Fibroblast of pulmonary artery (primary cell): ENCODE results near the gene NUP188.

Experiments used
- DNase-seq: peaks from one replicate; pipeline ENCODE4 v3.0.0-alpha.2; 2010; ENCODE audit warnings: low read depth
- H3K4me3 ChIP-seq: replicated peaks from 2 replicates; pipeline ENCODE4 v1.5.1; 2011; ENCODE audit warnings: low read depth, mild to moderate bottlenecking, control low read depth, low read length, moderate library complexity
- TF ChIP-seq, protein P1 (sequence below): IDR thresholded peaks from 2 replicates; pipeline ENCODE4 v1.5.1; 2011; ENCODE audit warnings: mild to moderate bottlenecking, control low read depth, low read length, inconsistent platforms; ENCODE audit errors: missing control alignments

NUP188 gene

DNA sequence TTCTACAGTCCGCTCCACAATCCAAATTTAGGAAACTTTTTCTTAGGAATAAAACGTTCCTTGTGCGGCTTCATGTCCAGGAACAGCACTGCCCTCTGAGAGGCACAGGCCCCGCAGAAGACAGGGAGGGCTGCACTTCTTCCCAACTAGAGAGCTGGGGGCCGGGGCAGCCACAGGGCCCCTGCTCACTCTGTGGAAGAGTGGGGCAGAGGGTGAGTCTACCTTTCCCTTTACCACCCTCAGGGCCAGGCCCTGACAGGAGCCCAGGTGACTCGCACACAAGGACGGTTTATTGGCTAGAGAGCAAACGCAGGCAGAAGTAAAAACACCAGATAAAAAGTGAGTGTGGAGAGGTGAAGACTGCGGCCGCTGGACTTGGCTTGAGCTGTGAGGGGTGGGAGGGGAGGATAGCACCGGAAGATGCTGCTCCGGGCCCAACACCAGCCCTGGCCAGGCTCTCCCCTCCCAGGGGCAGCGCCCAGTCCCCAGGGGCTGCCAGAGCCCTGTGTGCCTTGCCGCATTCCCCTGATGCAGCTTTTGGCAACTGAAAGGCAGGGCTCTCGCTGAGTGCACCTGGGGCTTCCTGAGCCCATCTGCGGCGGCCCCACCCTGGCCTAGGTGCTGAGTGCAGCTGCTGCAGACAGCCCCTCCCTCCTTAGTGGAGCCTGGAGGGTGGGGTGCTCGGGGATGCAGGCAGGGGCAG lies 60.4 kb downstream of the NUP188 start:
- no peak overlapping the region for H3K4me3 ChIP-seq
- DNase-seq, result no peak
- TF ChIP-seq, protein P1, sequence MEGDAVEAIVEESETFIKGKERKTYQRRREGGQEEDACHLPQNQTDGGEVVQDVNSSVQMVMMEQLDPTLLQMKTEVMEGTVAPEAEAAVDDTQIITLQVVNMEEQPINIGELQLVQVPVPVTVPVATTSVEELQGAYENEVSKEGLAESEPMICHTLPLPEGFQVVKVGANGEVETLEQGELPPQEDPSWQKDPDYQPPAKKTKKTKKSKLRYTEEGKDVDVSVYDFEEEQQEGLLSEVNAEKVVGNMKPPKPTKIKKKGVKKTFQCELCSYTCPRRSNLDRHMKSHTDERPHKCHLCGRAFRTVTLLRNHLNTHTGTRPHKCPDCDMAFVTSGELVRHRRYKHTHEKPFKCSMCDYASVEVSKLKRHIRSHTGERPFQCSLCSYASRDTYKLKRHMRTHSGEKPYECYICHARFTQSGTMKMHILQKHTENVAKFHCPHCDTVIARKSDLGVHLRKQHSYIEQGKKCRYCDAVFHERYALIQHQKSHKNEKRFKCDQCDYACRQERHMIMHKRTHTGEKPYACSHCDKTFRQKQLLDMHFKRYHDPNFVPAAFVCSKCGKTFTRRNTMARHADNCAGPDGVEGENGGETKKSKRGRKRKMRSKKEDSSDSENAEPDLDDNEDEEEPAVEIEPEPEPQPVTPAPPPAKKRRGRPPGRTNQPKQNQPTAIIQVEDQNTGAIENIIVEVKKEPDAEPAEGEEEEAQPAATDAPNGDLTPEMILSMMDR, result no peak

DNA sequence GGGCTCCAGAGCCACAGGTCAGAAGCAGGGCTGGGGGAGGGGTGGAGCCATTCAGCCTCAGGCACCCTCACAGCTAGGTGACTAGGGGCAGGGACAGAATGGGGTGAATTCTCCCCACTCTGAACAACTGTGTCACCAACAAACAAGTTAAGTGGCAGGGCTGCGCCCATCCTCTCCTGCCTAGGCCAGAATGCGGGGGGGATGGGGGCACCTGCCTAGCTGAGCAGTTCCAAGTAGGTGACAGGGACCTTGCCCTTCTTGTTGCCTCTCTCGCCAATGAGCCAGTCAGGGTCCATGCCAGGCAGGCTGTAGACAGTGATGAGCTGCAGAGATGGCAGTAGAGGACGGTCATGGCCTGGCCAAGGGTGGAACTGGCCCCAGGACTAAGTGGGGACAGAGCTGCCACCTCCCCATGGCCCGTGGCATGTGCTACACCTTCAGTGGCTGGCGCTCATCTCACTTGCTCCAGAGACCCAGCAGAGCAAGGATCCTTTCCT lies 61.0 kb downstream of the NUP188 start:
- no peak overlapping the region for H3K4me3 ChIP-seq
- TF ChIP-seq, protein P1, result no peak
- no peak for DNase-seq

GRCh38 chr9:129008986-129009583 lies 61.6 kb downstream of the NUP188 start:
- TF ChIP-seq, protein P1, result no peak

GRCh38 chr9:129009584-129010141 lies 62.2 kb downstream of the NUP188 start:
- TF ChIP-seq, protein P1, result no peak
- no peak for DNase-seq
- H3K4me3 ChIP-seq, result no peak overlapping the region

More at GRCh38 chr9:129008986-129009583, 61.6 kb downstream of the NUP188 start:
- H3K4me3 ChIP-seq, result no peak overlapping the region
- no peak for DNase-seq

DNA sequence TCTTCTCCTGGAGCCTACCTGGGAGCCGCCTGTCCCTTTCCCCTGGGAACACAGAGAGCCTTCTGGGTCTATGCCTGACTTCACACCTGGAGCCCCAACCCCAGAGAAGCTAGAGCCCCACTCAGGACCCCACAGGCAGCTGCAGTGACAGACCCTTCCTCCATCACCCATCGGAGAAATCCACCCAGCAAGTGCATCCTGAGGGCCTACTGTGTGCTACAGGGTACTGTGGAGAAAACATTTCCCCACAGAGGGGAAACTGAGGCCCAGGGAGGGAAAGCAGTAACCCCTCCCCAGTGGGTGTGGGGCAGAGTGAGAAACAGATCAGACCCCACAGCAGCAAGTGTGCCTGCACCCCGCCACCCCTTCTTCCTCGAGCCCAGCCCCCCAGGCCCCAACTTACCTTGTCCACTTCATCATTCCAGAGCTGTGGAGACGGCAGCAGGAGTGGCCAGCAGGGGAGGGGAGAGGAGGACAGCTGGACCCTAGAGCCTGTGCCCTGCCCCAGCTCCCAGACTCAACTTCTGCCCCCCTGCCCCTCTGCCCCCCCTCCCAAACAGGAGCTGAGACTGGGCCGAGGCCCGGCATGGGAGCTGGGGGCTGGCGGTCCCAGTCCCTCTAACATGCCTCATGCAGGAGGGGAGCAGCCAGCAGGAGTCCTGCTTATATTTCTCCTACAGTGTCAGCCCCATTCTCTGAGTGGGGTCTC lies 62.9 kb downstream of the NUP188 start:
- TF ChIP-seq, protein P1, result no peak
- H3K4me3 ChIP-seq, result no peak overlapping the region
- no peak for DNase-seq

DNA sequence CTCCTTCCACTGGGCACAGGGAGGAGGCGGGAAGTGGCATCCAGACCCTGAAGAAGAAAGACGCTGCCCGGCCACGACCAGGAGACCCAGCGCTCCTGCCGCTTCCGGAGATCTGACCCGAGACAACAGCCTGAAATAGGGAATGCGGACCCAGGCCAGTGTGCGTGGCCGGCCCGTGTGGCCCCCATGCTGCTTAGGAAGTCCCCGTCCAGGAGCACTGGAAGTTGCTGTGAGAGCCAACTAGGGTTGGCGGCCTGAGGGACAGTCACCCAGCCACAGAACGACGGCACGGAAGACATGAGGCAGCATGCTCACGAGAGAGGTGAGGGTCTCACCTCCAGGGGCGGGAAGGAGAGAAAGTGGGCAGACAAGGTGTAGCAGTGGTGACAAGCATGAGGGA lies 63.7 kb downstream of the NUP188 start:
- TF ChIP-seq, protein P1, result no peak
- no peak overlapping the region for H3K4me3 ChIP-seq
- DNase-seq, result no peak
